Fibroblast of villous mesenchyme (primary cell): ENCODE results near the gene PRPF6. TPM values are rescaled to one million over a fixed set of nuclear protein-coding genes. Genes with fewer than 3 reads are reported as not detected.
A peak's percentile ranks its signal among the peaks of the same experiment; 100 is the strongest.

ENCODE experiments used
- DNase-seq: peaks from one replicate; pipeline ENCODE4 v3.0.0-alpha.2; 2010; ENCODE audit warnings: low read depth
- H3K4me3 ChIP-seq: 2 replicates; pipeline ENCODE4 v1.5.1; 2011; ENCODE audit warnings: low read depth, mild to moderate bottlenecking, low read length
- total RNA-seq: library from RNA; depleted of rRNA; stranded (reverse); fragments of >200 nt; gene quantifications from 2 replicates; pipeline ENCODE4 v1.2.3, GENCODE V29; 2012
- TF ChIP-seq, protein P1 (sequence below): IDR thresholded peaks from 2 replicates; pipeline ENCODE4 v1.5.1; 2012; ENCODE audit warnings: low read depth, mild to moderate bottlenecking, low read length; ENCODE audit not compliant: insufficient read depth

Gene PRPF6
- total RNA-seq, 1 donor: 52.7 TPM

DNA sequence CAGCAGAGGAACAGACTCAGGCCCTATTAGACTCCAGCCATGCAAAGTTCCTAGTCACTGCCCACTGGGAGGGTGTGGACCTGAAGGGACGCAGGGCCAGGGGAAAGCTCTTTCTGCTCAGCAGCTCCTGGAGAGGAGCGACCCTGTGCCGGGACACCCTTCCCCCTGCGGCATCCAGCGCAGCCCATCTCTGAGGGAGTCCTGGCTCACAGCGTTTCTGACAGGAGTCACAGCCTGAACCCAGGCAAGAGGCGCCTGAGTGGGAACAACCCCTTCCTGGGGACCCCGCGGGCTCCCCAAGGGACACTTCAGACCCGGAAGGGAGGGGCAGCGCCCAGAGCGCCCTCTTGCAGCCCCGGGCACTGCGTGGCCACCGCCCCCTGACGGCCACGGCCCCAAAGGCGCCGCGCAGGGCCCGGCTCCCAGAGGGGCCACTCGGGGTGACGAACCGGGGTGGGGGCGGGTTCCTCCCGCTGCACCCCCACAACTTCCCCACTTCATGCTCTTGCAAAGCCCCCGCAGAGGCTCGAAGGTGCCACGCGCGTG, 25.6 kb upstream of the PRPF6 start:
- DNase-seq: peak; percentile 37
- H3K4me3 ChIP-seq: peak overlapping the region; percentile 83
- TF ChIP-seq, protein P1, sequence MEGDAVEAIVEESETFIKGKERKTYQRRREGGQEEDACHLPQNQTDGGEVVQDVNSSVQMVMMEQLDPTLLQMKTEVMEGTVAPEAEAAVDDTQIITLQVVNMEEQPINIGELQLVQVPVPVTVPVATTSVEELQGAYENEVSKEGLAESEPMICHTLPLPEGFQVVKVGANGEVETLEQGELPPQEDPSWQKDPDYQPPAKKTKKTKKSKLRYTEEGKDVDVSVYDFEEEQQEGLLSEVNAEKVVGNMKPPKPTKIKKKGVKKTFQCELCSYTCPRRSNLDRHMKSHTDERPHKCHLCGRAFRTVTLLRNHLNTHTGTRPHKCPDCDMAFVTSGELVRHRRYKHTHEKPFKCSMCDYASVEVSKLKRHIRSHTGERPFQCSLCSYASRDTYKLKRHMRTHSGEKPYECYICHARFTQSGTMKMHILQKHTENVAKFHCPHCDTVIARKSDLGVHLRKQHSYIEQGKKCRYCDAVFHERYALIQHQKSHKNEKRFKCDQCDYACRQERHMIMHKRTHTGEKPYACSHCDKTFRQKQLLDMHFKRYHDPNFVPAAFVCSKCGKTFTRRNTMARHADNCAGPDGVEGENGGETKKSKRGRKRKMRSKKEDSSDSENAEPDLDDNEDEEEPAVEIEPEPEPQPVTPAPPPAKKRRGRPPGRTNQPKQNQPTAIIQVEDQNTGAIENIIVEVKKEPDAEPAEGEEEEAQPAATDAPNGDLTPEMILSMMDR: peak; percentile 35

DNA sequence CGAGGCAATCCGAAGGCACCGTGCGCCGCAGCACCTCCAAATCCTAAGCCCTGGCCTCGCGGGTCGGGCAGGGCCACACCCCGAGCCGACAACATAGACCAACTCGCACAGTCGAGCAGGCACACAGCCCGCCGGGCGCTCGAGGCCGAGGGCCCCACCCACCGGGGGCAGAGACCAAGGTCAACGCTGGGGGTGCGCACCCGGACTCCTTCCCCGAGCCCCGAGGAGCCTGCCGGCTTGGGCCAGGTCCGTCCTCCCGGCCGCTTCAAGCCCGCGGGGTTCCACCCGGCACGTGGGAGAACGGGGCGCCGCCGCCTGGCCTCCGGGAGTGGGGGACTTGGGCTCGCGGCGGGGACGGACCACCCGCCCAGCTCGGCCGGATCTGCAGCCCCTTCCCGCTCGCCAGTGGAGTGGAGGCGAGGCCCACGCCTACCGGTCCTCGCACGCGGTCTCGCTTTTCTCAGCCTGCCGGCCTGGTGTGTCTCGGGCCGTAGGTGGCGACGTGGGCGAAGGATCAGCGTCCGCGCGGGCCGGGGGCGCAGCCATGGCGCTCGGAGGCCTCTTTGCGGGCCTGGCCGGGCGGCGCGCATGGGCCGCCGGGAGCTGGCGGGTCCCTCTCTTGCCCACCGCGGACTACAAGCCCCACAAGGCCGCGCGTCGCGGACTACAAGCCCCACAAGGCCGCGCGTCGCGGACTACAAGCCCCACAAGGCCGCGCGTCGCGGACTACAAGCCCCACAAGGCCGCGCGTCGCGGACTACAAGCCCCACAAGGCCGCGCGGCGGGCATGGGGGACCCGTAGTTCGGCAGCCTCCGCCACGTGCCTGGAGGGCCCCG, 24.9 kb upstream of the PRPF6 start, which contains the start of gene UCKL1:
Gene UCKL1, minus strand, starts transcription at position 590 of the 837 bp plus-strand sequence. Its CDS starts 44 bp downstream, at position 546.
- peak within 1 kb of the TSS; percentile 83 for H3K4me3 ChIP-seq
- DNase-seq: peak; percentile 93
- TF ChIP-seq, protein P1: no peak

DNA sequence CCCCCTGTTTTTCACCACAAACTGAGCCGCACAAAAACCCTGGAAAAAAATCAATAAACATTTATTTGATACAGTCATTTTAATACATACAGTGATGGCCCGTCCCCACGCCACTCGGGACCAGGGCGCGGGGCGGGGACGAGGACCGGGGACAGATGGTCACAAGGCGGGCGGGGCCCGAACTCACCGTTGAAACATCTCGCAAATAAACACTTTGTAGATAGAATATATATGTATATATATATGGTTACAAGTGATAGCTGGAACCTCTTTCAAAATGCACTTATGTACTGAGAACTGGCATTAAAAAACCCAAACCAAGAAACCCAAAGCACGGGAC, 24.3 kb upstream of the PRPF6 start:
- peak overlapping the region; percentile 58 for H3K4me3 ChIP-seq
- no peak for DNase-seq
- TF ChIP-seq, protein P1: no peak

DNA sequence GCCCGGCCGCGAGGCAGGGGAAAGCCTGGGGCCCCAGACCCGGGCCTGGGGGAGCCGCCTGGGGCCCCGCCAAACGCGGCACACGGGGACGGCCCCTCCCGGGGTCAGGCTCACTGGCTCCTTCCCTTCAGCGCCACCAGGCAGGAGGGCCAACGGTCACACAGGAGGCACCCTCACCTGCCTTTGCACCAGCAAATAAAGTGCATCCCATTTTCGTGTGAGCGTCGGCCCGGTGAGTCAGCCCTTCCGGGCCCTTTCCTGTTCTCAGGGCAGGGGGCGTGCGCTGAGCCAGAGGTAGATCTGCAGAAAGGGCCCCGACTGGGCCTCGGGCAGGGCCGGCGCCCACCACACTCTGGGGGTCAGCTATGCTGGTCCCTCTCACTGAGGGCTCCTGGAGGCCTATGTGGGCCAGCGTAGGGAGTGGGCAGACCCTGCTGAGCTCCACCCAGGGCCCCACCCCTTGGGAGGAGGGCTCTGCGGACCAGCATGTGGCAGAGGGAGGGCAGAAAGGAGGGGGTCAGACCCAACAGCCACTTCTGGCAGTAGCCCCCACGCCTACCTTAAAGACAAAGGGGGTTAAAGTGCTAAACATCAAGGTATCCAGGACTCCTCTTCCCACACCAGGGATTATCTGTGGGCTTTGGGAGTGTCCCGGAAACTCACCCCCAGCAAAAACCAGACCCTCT, 23.8 kb upstream of the PRPF6 start:
- TF ChIP-seq, protein P1: peak; percentile 17
- peak overlapping the region; percentile 58 for H3K4me3 ChIP-seq
- DNase-seq: peak; percentile 52

DNA sequence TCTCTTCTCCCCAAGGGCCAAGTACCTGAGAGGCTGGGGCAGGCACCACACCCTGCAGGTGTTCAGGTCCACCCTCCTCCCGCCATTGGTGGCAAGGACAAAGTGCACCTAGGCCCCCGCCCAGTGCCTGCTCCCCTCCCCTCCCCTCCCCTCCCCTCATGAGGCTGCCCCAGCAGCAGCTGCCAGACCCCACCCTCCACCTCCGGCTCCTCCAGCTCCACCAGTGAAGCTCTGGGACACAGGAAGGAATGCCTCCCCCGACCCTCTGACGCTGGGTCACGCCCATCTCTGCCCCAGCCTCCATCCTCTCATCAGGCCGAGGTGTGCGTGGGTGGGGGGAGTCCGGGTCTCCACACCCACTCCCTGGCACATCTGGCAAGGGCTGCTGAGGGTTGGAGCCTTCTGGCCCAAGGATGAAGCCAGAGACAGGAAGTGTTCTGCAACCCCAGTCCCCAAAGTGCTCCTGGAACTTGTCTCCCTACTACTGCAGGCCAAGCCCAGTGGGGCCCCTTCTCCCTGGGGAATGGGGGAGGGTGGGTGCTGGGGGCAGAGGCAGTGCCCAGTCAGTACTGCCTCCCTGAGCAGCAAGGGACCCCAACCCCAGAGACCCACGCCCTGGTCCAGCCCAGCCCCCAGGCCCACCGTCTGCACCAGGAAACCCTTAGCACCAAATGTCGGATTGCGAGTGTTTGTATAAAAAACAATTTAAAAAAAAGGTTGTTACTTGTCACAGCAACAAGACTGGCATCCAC, 23.1 kb upstream of the PRPF6 start:
- DNase-seq: peak; percentile 15
- TF ChIP-seq, protein P1: no peak
- no peak overlapping the region for H3K4me3 ChIP-seq

DNA sequence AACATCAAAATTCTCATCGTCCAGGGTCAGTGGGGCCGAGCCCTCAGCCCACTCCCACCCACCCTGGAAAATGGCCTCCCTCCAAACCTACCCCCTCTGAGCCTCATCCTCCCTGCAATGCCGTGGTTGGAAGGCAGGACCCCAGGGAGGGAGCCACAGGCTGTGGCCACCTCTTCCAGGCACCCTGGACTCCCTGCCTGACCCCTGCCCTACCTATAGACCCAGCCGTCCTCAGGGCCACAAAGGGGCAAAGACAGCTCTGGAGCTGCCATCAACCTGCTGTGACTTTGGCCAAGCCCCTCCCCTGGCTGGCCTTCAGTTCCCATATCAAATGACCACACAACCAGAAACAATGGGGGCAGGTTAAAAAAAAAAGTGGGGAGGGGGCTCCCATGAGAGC, 22.5 kb upstream of the PRPF6 start:
- DNase-seq: no peak
- H3K4me3 ChIP-seq: no peak overlapping the region
- TF ChIP-seq, protein P1: no peak
